GM20431 (cell line): ENCODE results near the gene UTP4.
"Not testable (repeated sequence)": the region's sequence is repeated elsewhere in the genome, so short reads cannot be mapped to it uniquely, and the experiment has no call there.

ENCODE experiments used
- in situ Hi-C: fragments of 300-500 bp; cut with MseI, MboI; formaldehyde crosslinking; loops from one replicate; pipeline ENCODE4 v1.15.0; 2020; ENCODE audit warnings: low sequenced_read_pairs; ENCODE audit not compliant: unreplicated experiment

The UTP4 gene

GRCh38 chr16:69124961-69125360, 7.5 kb upstream of the UTP4 start:
- in situ Hi-C loops = loop anchor here (25.0 kb wide), 3 partner anchors 238 to 588 kb away; partner anchors contain the start of gene ZFP90

GRCh38 chr16:69126221-69126620, 6.2 kb upstream of the UTP4 start:
- in situ Hi-C loops = no loop called here

- in situ Hi-C loops = not testable (repeated sequence)
Observed at GRCh38 chr16:69126801-69127200, 5.6 kb upstream of the UTP4 start.

- in situ Hi-C loops = no loop called here
Observed at GRCh38 chr16:69127966-69128510, 4.4 kb upstream of the UTP4 start.

- in situ Hi-C loops = no loop called here
Observed at GRCh38 chr16:69130461-69130860, 2.0 kb upstream of the UTP4 start.

GRCh38 chr16:69131167-69131838, 1.1 kb upstream of the UTP4 start:
- in situ Hi-C loops = no loop called here

- in situ Hi-C loops = no loop called here
Observed at GRCh38 chr16:69131839-69132423, 518 bp upstream of the UTP4 start.

GRCh38 chr16:69133373-69133954, 1.0 kb downstream of the UTP4 start:
- in situ Hi-C loops = no loop called here

- in situ Hi-C loops = no loop called here
Observed at GRCh38 chr16:69138608-69139007, 6.2 kb downstream of the UTP4 start.

- in situ Hi-C loops = not testable (repeated sequence)
Observed at GRCh38 chr16:69139464-69139863, 7.0 kb downstream of the UTP4 start.

- in situ Hi-C loops = no loop called here
Observed at GRCh38 chr16:69141014-69141413, 8.6 kb downstream of the UTP4 start.

- in situ Hi-C loops = no loop called here
Observed at GRCh38 chr16:69141936-69142335, 9.5 kb downstream of the UTP4 start.

GRCh38 chr16:69143116-69143515, 10.7 kb downstream of the UTP4 start:
- in situ Hi-C loops = no loop called here

GRCh38 chr16:69145658-69146057, 13.2 kb downstream of the UTP4 start:
- in situ Hi-C loops = no loop called here

- in situ Hi-C loops = loop anchor here (10.0 kb wide), 1 partner anchor 135 kb away; no protein-coding TSS in a partner anchor
Observed at GRCh38 chr16:69149621-69150020, 17.2 kb downstream of the UTP4 start.

GRCh38 chr16:69150146-69150865, 17.9 kb downstream of the UTP4 start:
- in situ Hi-C loops = loop anchor here (10.0 kb wide), 1 partner anchor 134 kb away; no protein-coding TSS in a partner anchor

GRCh38 chr16:69157196-69157595, 24.7 kb downstream of the UTP4 start:
- in situ Hi-C loops = loop anchor here (10.0 kb wide), 1 partner anchor 128 kb away; no protein-coding TSS in a partner anchor

- in situ Hi-C loops = no loop called here
Observed at GRCh38 chr16:69160192-69160591, 27.7 kb downstream of the UTP4 start.

GRCh38 chr16:69165584-69165983, 33.1 kb downstream of the UTP4 start:
- in situ Hi-C loops = no loop called here

GRCh38 chr16:69166221-69166833, 33.9 kb downstream of the UTP4 start:
- in situ Hi-C loops = no loop called here
